Liver (tissue), 9 donors: ENCODE data around the gene LIMA1. TPM values are rescaled to one million over a fixed set of nuclear protein-coding genes. Genes with fewer than 3 reads are reported as not detected.

Source experiments
- DNase-seq: peaks from one replicate; pipeline ENCODE4 v3.0.0-alpha.2; 2017; ENCODE audit warnings: low spot score
- H3K27ac ChIP-seq, 2 donors: one replicate each; pipeline ENCODE4 v1.7.0; 2013; ENCODE audit warnings: inconsistent platforms in 2 of 2, low read length in 2 of 2, control low read depth in 1 of 2, low read depth in 1 of 2, mild to moderate bottlenecking in 1 of 2
- H3K27me3 ChIP-seq, 4 donors: one replicate each; pipeline versions ENCODE4 v1.6.1 to v1.7.0; 2013; ENCODE audit warnings: low read length in 3 of 4, inconsistent platforms in 1 of 4, mild to moderate bottlenecking in 1 of 4, moderate library complexity in 1 of 4; ENCODE audit not compliant: control insufficient read depth in 4 of 4, insufficient read depth in 4 of 4
- H3K36me3 ChIP-seq, 4 donors: one replicate each; pipeline versions ENCODE4 v1.6.1 to v1.7.0; 2013; ENCODE audit warnings: low read length in 3 of 4, mild to moderate bottlenecking in 3 of 4, low read depth in 1 of 4, moderate library complexity in 1 of 4; ENCODE audit not compliant: control insufficient read depth in 4 of 4, insufficient read depth in 3 of 4
- H3K4me1 ChIP-seq, 4 donors: one replicate each; pipeline versions ENCODE4 v1.6.1 to v1.7.0; 2013; ENCODE audit warnings: low read length in 3 of 4, mild to moderate bottlenecking in 3 of 4, moderate library complexity in 1 of 4; ENCODE audit not compliant: control insufficient read depth in 4 of 4, insufficient read depth in 4 of 4
- H3K4me3 ChIP-seq, 3 donors: one replicate each; pipeline versions ENCODE4 v1.6.1 to v1.7.0; 2013; ENCODE audit warnings: low read length in 3 of 3, control low read depth in 1 of 3, low read depth in 1 of 3, mild to moderate bottlenecking in 1 of 3
- H3K9ac ChIP-seq, 2 donors: one replicate each; pipeline ENCODE4 v1.7.0; 2013; ENCODE audit warnings: low read length in 2 of 2, mild to moderate bottlenecking in 2 of 2, moderate library complexity in 2 of 2, control low read depth in 1 of 2, low read depth in 1 of 2
- H3K9me3 ChIP-seq, 4 donors: one replicate each; pipeline versions ENCODE4 v1.6.1 to v1.7.0; 2013; ENCODE audit warnings: low read length in 3 of 4; ENCODE audit not compliant: control insufficient read depth in 4 of 4
- EGR1 ChIP-seq, 2 donors: IDR thresholded peaks; 2 replicates each; pipeline ENCODE4 v1.6.1; 2016 to 2018; ENCODE audit warnings: antibody characterized with exemption in 2 of 2, low read depth in 2 of 2
- FOXA1 ChIP-seq: IDR thresholded peaks from 2 replicates; pipeline ENCODE4 v1.6.1; 2016; ENCODE audit warnings: antibody characterized with exemption
- FOXA2 ChIP-seq: IDR thresholded peaks from 2 replicates; pipeline ENCODE4 v1.6.1; 2016; ENCODE audit warnings: antibody characterized with exemption
- GABPA ChIP-seq, 2 donors: IDR thresholded peaks in 1 of 2; conservative IDR thresholded peaks in 1 of 2; 2 replicates each; pipeline ENCODE4 v1.6.1; 2016; ENCODE audit warnings: antibody characterized with exemption in 2 of 2, mild to moderate bottlenecking in 1 of 2, moderate library complexity in 1 of 2
- HNF4A ChIP-seq, 2 donors: conservative IDR thresholded peaks; 2 replicates each; pipeline ENCODE4 v1.6.1; 2016; ENCODE audit warnings: antibody characterized with exemption in 2 of 2, mild to moderate bottlenecking in 2 of 2
- HNF4G ChIP-seq: IDR thresholded peaks from 2 replicates; pipeline ENCODE4 v1.6.1; 2016; ENCODE audit warnings: antibody characterized with exemption
- JUND ChIP-seq, 2 donors: IDR thresholded peaks; 2 replicates each; pipeline ENCODE4 v1.6.1; 2016; ENCODE audit warnings: antibody characterized with exemption in 2 of 2
- NR2F2 ChIP-seq: IDR thresholded peaks from 2 replicates; pipeline ENCODE4 v1.6.1; 2016; ENCODE audit warnings: antibody characterized with exemption
- RAD21 ChIP-seq, 2 donors: IDR thresholded peaks; 2 replicates each; pipeline ENCODE4 v1.6.1; 2016; ENCODE audit warnings: antibody characterized with exemption in 2 of 2, mild to moderate bottlenecking in 2 of 2
- RXRA ChIP-seq, 2 donors: IDR thresholded peaks; 2 replicates each; pipeline ENCODE4 v1.6.1; 2017 to 2018; ENCODE audit warnings: antibody characterized with exemption in 2 of 2, mild to moderate bottlenecking in 1 of 2
- SP1 ChIP-seq: IDR thresholded peaks from 2 replicates; pipeline ENCODE4 v1.6.1; 2018; ENCODE audit warnings: antibody characterized with exemption, mild to moderate bottlenecking
- TAF1 ChIP-seq: conservative IDR thresholded peaks from 2 replicates; pipeline ENCODE4 v1.6.1; 2016; ENCODE audit warnings: antibody characterized with exemption, mild to moderate bottlenecking
- YY1 ChIP-seq: IDR thresholded peaks from 2 replicates; pipeline ENCODE4 v1.6.1; 2016; ENCODE audit warnings: antibody characterized with exemption, mild to moderate bottlenecking
- WGBS: extraction: QIAGEN DNeasy Blood & Tissue Kit; methylation state at CpG from one replicate; pipeline ENCODE4 v1.1.7; 2013; 5-methylcytosine and 5-hydroxymethylcytosine counted together
- polyA plus RNA-seq, 2 donors: library from polyadenylated mRNA; stranded (reverse) in 1 of 2; unstranded in 1 of 2; fragments of 200-250 nt in 1 of 2; fragments of >200 nt in 1 of 2; fragmentation: Nextera tagmentation in 1 of 2; extraction: Ambion mirVana in 1 of 2; gene quantifications; one replicate each; pipeline versions ENCODE4 v1.2.1 to v1.2.3, GENCODE V29; 2013 to 2015
- total RNA-seq, 2 donors: library from RNA; depleted of rRNA; stranded (reverse); fragments of >200 nt; gene quantifications; one replicate each; pipeline ENCODE4 v1.2.3, GENCODE V29; 2014
- TF ChIP-seq, protein P1 (sequence below): fragments of 150-350 bp; IDR thresholded peaks from 2 replicates; pipeline ENCODE4 v1.5.1; 2017; ENCODE audit warnings: improper control_type of control experiment, low read depth, low read length; ENCODE audit not compliant: missing input control
- TF ChIP-seq, protein P2 (sequence below): IDR thresholded peaks from 2 replicates; pipeline ENCODE4 v1.6.1; 2016; ENCODE audit warnings: antibody characterized with exemption
- TF ChIP-seq, protein P3 (sequence below): IDR thresholded peaks from 2 replicates; pipeline ENCODE4 v1.6.1; 2016; ENCODE audit warnings: antibody characterized with exemption
- TF ChIP-seq, protein P4 (sequence below): IDR thresholded peaks from 2 replicates; pipeline ENCODE4 v1.6.1; 2016; ENCODE audit warnings: antibody characterized with exemption, mild to moderate bottlenecking
- TF ChIP-seq, protein P5 (sequence below): IDR thresholded peaks from 2 replicates; pipeline ENCODE4 v1.6.1; 2016; ENCODE audit warnings: antibody characterized with exemption
- donor health status: healthy.
- donor health status: healthy.
- donor health status: healthy.
- donor health status: healthy.
- donor health status: healthy.

Gene LIMA1
- total and polyA plus RNA-seq, 4 donors, result 8.1 to 17.5 (median 13.5) TPM

DNA sequence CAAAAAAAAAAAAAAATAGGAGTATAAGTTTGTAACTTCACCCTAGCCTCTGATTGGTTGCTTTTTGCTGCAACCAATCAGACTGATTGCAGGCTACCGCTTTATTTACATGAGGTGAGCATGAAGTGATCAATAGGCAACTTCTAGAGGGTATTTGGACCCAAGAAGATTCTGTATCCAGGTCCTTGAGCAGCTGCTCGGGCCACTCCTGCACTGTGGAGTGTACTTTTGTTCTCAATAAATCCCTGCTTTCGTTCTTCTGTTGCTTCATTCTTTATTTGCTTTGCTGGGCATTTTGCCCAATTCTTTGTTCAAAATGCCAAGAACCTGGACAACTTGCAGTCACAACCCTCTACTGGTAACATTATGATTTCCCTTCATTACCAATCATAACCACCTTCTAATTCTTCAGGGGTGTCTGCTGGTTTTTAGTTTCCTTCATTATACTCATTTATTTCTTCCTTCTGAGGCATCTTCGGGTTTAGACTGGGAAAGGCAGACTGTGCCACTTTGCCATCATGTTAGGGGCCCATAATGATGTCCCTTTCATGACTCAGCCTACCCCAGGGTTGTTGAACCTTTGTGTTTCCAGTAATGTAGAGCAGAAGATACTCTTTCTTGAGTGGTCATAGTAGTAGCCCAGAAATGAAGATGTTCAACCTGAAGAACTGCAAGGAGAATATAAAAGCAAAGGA, 43.4 kb upstream of the LIMA1 start (continued):
- TF ChIP-seq, protein P1, sequence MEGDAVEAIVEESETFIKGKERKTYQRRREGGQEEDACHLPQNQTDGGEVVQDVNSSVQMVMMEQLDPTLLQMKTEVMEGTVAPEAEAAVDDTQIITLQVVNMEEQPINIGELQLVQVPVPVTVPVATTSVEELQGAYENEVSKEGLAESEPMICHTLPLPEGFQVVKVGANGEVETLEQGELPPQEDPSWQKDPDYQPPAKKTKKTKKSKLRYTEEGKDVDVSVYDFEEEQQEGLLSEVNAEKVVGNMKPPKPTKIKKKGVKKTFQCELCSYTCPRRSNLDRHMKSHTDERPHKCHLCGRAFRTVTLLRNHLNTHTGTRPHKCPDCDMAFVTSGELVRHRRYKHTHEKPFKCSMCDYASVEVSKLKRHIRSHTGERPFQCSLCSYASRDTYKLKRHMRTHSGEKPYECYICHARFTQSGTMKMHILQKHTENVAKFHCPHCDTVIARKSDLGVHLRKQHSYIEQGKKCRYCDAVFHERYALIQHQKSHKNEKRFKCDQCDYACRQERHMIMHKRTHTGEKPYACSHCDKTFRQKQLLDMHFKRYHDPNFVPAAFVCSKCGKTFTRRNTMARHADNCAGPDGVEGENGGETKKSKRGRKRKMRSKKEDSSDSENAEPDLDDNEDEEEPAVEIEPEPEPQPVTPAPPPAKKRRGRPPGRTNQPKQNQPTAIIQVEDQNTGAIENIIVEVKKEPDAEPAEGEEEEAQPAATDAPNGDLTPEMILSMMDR, result peak; percentile 24
- TF ChIP-seq, protein P2, sequence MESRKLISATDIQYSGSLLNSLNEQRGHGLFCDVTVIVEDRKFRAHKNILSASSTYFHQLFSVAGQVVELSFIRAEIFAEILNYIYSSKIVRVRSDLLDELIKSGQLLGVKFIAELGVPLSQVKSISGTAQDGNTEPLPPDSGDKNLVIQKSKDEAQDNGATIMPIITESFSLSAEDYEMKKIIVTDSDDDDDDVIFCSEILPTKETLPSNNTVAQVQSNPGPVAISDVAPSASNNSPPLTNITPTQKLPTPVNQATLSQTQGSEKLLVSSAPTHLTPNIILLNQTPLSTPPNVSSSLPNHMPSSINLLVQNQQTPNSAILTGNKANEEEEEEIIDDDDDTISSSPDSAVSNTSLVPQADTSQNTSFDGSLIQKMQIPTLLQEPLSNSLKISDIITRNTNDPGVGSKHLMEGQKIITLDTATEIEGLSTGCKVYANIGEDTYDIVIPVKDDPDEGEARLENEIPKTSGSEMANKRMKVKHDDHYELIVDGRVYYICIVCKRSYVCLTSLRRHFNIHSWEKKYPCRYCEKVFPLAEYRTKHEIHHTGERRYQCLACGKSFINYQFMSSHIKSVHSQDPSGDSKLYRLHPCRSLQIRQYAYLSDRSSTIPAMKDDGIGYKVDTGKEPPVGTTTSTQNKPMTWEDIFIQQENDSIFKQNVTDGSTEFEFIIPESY, result peak; percentile 27
- TF ChIP-seq SP1 (no peak), GABPA (IDR thresholded peaks at IDR 0.05 in 1 of 2, conservative IDR thresholded peaks at IDR 0.05 in 1 of 2) (no peak), TAF1 (peak; percentile 52), HNF4G (peak; percentile 39)

DNA sequence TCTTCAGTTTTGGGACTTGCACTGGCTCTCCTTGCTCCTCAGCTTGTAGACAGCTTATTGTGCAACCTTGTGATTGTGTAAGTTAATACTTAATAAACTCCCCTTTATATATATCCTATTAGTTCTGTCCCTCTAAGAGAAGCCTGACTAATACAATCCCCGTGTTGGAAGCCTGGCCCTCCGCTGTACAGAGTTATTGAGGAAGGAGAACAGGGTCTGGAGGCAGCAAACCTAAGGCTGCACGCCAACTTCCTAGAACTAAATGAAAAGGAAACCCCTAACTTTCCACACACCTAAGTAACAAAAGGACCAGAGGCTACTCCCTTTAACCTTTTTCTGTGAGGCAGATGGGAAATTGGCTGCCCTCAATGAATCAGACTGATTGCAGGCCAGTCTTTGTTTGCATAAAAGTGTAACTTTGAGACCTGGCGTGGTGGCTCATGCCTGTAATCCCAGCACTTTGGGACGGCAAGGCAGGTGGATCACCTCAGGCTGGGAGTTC, 42.6 kb upstream of the LIMA1 start:
- Histone ChIP-seq H3K9ac (no peak overlapping the region), H3K36me3 (no peaks in the 10 kb centered on the region), H3K27ac (peak overlapping the region; percentile 82), H3K27me3 (no peaks in the 10 kb centered on the region), H3K4me1 (peaks cover 0 to 32% (median 16%) of the 10 kb centered on the region in 4 donors), H3K9me3 (no peaks in the 10 kb centered on the region), H3K4me3 (no peak overlapping the region)
- WGBS, result 51% methylated on average over 5 of the region's 5 CpGs
- TF ChIP-seq FOXA2 (peak; percentile 66), SP1 (peak; percentile 65), FOXA1 (peak; percentile 72), TAF1 (no peak), JUND (IDR thresholded peaks at IDR 0.05) (peak; percentile 34 to 76), NR2F2 (no peak), HNF4G (peak; percentile 64), RAD21 (IDR thresholded peaks at IDR 0.05) (peak; percentile 23 to 42), GABPA (IDR thresholded peaks at IDR 0.05 in 1 of 2, conservative IDR thresholded peaks at IDR 0.05 in 1 of 2) (peak in 1 of 2 donors; percentile 24), YY1 (peak; percentile 41), EGR1 (IDR thresholded peaks at IDR 0.05; ENCODE audit: low read depth in 2 of 2) (peak in 1 of 2 donors; percentile 13), RXRA (IDR thresholded peaks at IDR 0.05) (peak; percentile 75 to 77), HNF4A (conservative IDR thresholded peaks at IDR 0.05) (peak; percentile 70 to 80)
- TF ChIP-seq, protein P3, sequence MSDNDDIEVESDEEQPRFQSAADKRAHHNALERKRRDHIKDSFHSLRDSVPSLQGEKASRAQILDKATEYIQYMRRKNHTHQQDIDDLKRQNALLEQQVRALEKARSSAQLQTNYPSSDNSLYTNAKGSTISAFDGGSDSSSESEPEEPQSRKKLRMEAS, result no peak
- TF ChIP-seq, protein P2, result peak; percentile 13
- TF ChIP-seq, protein P4, sequence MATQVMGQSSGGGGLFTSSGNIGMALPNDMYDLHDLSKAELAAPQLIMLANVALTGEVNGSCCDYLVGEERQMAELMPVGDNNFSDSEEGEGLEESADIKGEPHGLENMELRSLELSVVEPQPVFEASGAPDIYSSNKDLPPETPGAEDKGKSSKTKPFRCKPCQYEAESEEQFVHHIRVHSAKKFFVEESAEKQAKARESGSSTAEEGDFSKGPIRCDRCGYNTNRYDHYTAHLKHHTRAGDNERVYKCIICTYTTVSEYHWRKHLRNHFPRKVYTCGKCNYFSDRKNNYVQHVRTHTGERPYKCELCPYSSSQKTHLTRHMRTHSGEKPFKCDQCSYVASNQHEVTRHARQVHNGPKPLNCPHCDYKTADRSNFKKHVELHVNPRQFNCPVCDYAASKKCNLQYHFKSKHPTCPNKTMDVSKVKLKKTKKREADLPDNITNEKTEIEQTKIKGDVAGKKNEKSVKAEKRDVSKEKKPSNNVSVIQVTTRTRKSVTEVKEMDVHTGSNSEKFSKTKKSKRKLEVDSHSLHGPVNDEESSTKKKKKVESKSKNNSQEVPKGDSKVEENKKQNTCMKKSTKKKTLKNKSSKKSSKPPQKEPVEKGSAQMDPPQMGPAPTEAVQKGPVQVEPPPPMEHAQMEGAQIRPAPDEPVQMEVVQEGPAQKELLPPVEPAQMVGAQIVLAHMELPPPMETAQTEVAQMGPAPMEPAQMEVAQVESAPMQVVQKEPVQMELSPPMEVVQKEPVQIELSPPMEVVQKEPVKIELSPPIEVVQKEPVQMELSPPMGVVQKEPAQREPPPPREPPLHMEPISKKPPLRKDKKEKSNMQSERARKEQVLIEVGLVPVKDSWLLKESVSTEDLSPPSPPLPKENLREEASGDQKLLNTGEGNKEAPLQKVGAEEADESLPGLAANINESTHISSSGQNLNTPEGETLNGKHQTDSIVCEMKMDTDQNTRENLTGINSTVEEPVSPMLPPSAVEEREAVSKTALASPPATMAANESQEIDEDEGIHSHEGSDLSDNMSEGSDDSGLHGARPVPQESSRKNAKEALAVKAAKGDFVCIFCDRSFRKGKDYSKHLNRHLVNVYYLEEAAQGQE, result peak; percentile 47
- TF ChIP-seq, protein P1, result no peak
- TF ChIP-seq, protein P5, sequence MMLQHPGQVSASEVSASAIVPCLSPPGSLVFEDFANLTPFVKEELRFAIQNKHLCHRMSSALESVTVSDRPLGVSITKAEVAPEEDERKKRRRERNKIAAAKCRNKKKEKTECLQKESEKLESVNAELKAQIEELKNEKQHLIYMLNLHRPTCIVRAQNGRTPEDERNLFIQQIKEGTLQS, result peak; percentile 54
- DNase-seq, result no peak
